Measurements from ENCODE around the gene EML3.

GRCh38 chr11:62566247-62566646 lies 46.3 kb downstream of the EML3 start:
- TF ChIP-seq POLR2AphosphoS5 (IDR thresholded peaks at IDR 0.05), result no peak
- TF ChIP-seq CTCF (IDR thresholded peaks at IDR 0.05; ENCODE audit: poor library complexity, severe bottlenecking), result no peak
- no peak for TF ChIP-seq TAF1 (IDR thresholded peaks at IDR 0.05; ENCODE audit: low read depth)
